ENCODE measurements around the gene SCN10A.

GRCh38 chr3:38698760-38699159, 117.3 kb downstream of the SCN10A start:
- TF ChIP-seq POLR2A (IDR thresholded peaks at IDR 0.05) (no peak), POLR2AphosphoS5 (IDR thresholded peaks at IDR 0.05) (no peak)

All from transverse colon (tissue), 3 donors.